Thoracic aorta (tissue), 2 donors: Measurements from ENCODE around the gene PDE9A. TPM values are rescaled to one million over a fixed set of nuclear protein-coding genes. Genes with fewer than 3 reads are reported as not detected.

ENCODE experiments used
- ATAC-seq: fragments of 150-250 bp; one replicate; pipeline ENCODE4 v1.8.0; 2017; ENCODE audit warnings: low read depth; ENCODE audit not compliant: insufficient number of reproducible peaks, low FRiP score
- DNase-seq: peaks from one replicate; pipeline ENCODE4 v3.0.0-alpha.2; 2020; ENCODE audit warnings: low spot score
- H3K27ac ChIP-seq, 2 donors: fragments of 200-600 bp; sonication (generic); 1 replicate in 1 of 2; 2 replicates in 1 of 2; pipeline ENCODE4 v1.5.1; 2016; ENCODE audit warnings: mild to moderate bottlenecking in 2 of 2, moderate library complexity in 2 of 2
- H3K27me3 ChIP-seq: fragments of 200-600 bp; sonication (generic); replicated peaks from 2 replicates; pipeline ENCODE4 v1.6.0; 2016; ENCODE audit warnings: mild to moderate bottlenecking; ENCODE audit not compliant: insufficient read depth
- H3K36me3 ChIP-seq: fragments of 200-600 bp; sonication (generic); one replicate; pipeline ENCODE4 v1.5.1; 2016
- H3K4me1 ChIP-seq, 2 donors: fragments of 200-600 bp; sonication (generic); 1 replicate in 1 of 2; 2 replicates in 1 of 2; pipeline versions ENCODE4 v1.5.1 to v1.6.0; 2016; ENCODE audit warnings: low read depth in 2 of 2, mild to moderate bottlenecking in 1 of 2; ENCODE audit not compliant: control insufficient read depth in 1 of 2
- H3K4me3 ChIP-seq: fragments of 200-600 bp; sonication (generic); 2 replicates; pipeline ENCODE4 v1.5.1; 2016; ENCODE audit warnings: mild to moderate bottlenecking
- H3K9me3 ChIP-seq: fragments of 200-600 bp; sonication (generic); 2 replicates; pipeline ENCODE4 v1.5.1; 2016
- CTCF ChIP-seq: fragments of 200-600 bp; sonication (generic); IDR thresholded peaks from one replicate; pipeline ENCODE4 v1.5.1; 2019; ENCODE audit warnings: antibody characterized with exemption
- total RNA-seq, 2 donors: library from RNA; depleted of rRNA; stranded (reverse); fragments of >200 nt; gene quantifications; one replicate each; pipeline versions ENCODE4 v1.1.0 to v1.2.3, GENCODE V29; 2016

PDE9A gene
- total RNA-seq, 2 donors from 2014 or later: 4.2 to 4.7 TPM

GRCh38 chr21:42663860-42664535 is 10.6 kb downstream of the PDE9A start:
- Histone ChIP-seq H3K4me3 (no peak overlapping the region), H3K27me3 (no peaks in the 10 kb centered on the region), H3K4me1 (no peaks in the 10 kb centered on the region), H3K27ac (no peak overlapping the region), H3K36me3 (no peaks in the 10 kb centered on the region), H3K9me3 (no peaks in the 10 kb centered on the region)
- TF ChIP-seq CTCF: no peak
- DNase-seq: no peak
- ATAC-seq: no peak

- no peaks in the 10 kb centered on the region for H3K36me3 ChIP-seq
- ATAC-seq: no peak
- DNase-seq: no peak
- TF ChIP-seq CTCF: no peak
- no peaks in the 10 kb centered on the region for H3K9me3 ChIP-seq
- H3K4me1 ChIP-seq: no peaks in the 10 kb centered on the region
- H3K27me3 ChIP-seq: no peaks in the 10 kb centered on the region
- no peak overlapping the region for H3K27ac ChIP-seq
- no peak overlapping the region for H3K4me3 ChIP-seq
These were observed 11.2 kb downstream of the PDE9A start for GRCh38 chr21:42664614-42665013.

GRCh38 chr21:42665026-42665425 is 11.6 kb downstream of the PDE9A start:
- TF ChIP-seq CTCF: no peak
- no peak for DNase-seq
- Histone ChIP-seq H3K4me3 (no peak overlapping the region), H3K27me3 (no peaks in the 10 kb centered on the region), H3K27ac (no peak overlapping the region), H3K4me1 (no peaks in the 10 kb centered on the region), H3K36me3 (no peaks in the 10 kb centered on the region), H3K9me3 (no peaks in the 10 kb centered on the region)
- ATAC-seq: no peak

GRCh38 chr21:42665484-42665883 is 12.1 kb downstream of the PDE9A start:
- ATAC-seq (no peak), DNase-seq (no peak)
- Histone ChIP-seq H3K4me1 (no peaks in the 10 kb centered on the region), H3K27me3 (no peaks in the 10 kb centered on the region), H3K9me3 (no peaks in the 10 kb centered on the region), H3K27ac (no peak overlapping the region), H3K36me3 (no peaks in the 10 kb centered on the region), H3K4me3 (no peak overlapping the region)
- TF ChIP-seq CTCF: no peak

GRCh38 chr21:42666023-42666747 is 12.8 kb downstream of the PDE9A start:
- ATAC-seq (no peak), DNase-seq (no peak)
- Histone ChIP-seq H3K36me3 (no peaks in the 10 kb centered on the region), H3K4me1 (no peaks in the 10 kb centered on the region), H3K27me3 (no peaks in the 10 kb centered on the region), H3K4me3 (no peak overlapping the region), H3K9me3 (no peaks in the 10 kb centered on the region), H3K27ac (no peak overlapping the region)
- TF ChIP-seq CTCF: no peak
